Measurements from ENCODE around the gene TEKT5.
"Not testable (repeated sequence)": the region's sequence is repeated elsewhere in the genome, so short reads cannot be mapped to it uniquely, and the experiment has no call there.

TEKT5 gene

DNA sequence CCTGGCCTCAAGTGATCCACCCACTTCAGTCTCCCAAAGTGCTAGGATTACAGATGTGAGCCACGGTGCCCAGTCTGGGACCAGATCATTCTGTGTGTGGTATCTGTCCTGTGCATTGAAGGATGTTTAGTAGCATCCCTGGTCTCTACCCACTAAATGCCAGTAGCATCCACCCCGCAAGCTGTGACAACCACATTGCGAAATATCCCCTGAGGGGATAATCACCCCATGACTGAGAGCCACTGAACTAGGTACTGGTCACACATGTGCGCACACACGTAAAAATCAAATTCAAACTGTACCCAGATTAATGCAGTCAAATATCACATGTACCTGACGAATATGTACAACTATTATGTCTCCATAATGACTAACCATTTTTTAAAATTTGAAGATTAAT, 35.8 kb downstream of the TEKT5 start:
- no peak for DNase-seq (ENCODE audit: low spot score)

- DNase-seq (ENCODE audit: low spot score): no peak
Measured at GRCh38 chr16:10657925-10658324, 36.8 kb downstream of the TEKT5 start.

DNA sequence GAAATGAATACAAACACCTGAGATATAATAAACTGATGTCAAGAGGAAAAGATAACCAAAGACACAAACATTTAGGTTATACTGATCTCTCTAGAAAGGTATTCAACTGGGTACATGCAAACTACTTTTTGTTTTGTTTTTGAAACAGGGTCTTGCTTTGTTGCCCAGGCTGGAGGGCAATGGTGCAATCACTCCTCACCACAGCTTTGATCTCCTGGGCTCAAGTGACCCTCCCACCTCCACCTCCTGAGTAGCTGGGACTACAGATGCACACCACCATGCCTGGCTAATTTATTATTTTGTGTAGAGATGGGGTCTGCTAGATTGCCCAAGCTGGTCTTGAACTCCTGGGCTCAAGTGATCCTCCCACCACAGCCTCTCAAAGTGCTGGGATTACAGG, 38.1 kb downstream of the TEKT5 start:
- DNase-seq (ENCODE audit: low spot score): no peak

DNA sequence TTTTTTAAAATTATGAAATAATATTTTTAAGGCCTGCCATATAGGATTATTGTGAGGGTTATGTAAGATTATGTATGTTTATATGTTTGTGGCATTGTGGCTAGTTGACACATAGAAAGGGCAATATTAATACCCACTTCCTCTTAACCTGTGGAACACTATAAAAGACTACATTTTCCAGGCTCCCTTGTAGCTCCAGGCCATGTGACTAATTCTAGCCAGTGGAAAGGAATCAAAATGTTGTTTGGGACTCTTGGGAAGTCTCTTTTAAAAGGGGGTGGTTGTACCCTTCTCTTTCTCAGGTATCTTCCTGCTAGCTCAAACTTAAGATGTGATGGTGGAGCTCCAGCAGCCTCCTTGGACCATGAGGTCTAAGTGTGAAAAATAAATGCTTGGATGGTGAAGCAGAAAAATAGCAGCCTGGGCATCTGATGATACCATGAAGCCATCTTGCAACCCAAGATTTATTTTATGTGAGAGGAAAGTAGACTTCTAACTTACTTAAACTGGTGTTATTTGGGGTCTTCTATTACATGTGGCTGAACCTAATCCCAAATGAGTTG, 39.2 kb downstream of the TEKT5 start:
- no peak for DNase-seq (ENCODE audit: low spot score)

- DNase-seq (ENCODE audit: low spot score): no peak
Measured at GRCh38 chr16:10654592-10655414, 39.9 kb downstream of the TEKT5 start.

DNA sequence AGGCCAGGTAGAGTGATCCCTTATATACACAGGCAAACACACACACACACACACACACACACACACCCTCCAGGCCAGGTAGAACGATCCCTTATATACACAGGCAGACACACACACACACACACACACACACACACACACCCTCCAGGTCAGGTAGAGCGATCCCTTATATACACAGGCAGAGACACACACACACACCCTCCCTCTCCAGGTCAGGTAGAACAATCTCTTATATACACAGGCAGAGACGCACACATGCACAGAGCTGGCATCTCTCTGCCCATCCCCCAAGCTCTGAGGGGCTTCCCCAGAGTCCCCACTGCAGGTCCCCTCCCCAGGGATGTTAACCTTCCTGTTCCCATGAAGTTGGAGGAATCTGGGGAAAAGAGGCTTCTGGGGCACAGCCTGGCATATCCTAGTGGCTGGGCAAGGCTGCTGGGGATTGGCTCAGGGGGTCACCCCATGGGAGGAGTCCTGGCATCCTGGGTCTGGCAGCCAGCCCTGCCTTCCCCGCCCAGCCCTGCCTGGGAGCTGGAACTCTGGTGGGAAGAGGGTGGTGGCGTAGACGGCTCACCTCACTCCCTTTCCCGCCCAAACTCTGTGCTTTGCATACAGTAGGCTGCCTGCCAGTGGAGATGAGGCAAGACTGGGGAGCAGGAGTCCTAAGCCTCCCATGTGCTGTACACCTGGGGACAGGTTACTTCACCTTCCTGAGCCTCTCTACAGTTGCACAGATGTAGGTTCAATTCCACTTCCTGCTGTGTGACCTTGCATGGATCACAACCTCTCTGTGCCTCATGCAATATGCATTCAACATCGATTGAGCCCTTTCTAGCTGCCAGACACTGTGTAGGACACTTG, 41.8 kb downstream of the TEKT5 start:
- DNase-seq (ENCODE audit: low spot score): no peak

DNA sequence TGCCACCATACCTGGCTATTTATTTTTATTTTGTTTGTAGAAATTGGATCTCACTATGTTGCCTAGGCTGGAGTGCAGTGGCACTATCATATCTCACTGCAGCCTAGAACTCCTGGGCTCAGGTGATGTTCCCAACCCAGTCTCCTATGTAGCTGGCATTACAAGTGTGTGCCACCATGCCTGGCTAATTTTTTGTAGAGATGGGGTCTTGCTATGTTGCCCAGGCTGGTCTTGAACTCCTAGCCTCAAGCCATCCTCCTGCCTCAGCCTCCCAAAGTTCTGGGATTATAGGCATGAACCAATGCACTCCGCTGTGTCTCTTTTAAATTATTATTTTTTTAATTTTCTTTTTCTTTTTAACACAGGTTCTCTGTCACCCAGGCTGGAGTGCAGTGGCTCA, 45.6 kb downstream of the TEKT5 start:
- DNase-seq (ENCODE audit: low spot score): not testable (repeated sequence)

- DNase-seq (ENCODE audit: low spot score): no peak
Measured at GRCh38 chr16:10647721-10648296, 46.9 kb downstream of the TEKT5 start.

- DNase-seq (ENCODE audit: low spot score): no peak
Measured at GRCh38 chr16:10647264-10647720, 47.4 kb downstream of the TEKT5 start.

DNA sequence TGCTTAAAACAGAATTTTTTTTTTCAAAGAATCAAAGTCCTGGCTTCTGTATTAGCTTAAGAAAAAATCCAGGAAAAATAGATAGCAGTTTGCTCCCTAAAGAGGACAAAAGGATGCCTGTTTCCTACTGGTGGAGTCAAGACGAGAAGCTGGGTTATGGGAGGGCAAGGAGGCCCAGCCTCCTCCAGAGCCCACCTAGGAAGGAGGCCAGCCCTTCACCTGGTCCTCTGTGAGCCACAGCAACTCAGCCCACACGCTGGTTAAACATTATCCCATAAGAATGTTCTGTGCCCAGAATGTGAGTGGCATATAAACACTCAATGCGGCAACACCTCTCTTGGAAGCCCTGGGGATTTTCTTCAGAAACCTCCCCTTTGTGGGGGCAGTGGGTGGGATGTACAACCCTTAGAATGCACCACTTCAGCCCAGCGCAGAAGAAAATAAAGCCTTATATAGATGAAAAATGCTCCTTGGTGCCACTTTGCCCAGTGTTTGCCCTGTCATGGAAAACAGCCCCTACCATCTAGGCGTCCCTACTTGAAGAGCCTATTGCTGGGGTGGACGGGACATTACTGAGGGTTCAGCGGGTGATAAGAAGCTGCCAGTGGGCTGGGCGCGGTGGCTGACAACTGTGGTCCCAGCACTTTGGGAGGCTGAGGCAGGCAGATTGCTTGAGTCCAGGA, 48.0 kb downstream of the TEKT5 start:
- DNase-seq (ENCODE audit: low spot score): no peak

DNA sequence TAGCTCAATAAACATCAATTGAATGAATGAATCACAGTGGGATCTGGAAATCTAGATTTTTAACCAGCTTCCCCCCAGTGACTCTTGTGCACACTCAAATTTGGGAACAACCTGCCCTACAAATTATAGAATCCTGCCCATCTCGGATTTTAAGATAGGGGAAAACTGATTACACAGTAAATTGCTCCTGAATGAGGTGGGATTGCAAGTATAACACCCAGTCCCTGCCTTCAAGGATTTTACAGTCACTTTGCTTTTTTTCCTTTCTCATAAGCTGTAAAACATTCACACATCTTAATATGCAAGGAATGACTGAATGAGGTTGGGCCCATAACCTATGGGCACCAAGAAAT, 48.5 kb downstream of the TEKT5 start:
- no peak for DNase-seq (ENCODE audit: low spot score)

DNA sequence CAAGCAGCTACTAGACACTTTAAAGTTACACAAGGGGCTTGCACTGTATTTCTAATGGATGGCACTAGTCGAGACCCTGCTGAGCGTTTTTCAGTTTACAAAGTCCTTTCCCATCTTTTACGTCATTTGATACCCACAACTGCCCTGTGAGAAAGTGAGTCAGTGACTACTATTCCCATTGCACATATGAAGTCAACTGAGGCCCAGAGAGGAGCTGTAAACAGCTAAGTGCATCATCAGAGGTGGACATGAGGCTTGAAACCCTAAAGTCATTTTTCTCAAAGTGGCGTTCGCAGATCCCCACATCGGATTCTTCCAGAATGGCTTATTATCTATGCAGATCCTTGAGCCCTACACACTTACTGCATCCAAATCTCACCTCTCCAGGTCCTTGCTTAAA, 50.6 kb downstream of the TEKT5 start:
- DNase-seq (ENCODE audit: low spot score): no peak

- DNase-seq (ENCODE audit: low spot score): no peak
Measured at GRCh38 chr16:10642964-10643363, 51.8 kb downstream of the TEKT5 start.

DNA sequence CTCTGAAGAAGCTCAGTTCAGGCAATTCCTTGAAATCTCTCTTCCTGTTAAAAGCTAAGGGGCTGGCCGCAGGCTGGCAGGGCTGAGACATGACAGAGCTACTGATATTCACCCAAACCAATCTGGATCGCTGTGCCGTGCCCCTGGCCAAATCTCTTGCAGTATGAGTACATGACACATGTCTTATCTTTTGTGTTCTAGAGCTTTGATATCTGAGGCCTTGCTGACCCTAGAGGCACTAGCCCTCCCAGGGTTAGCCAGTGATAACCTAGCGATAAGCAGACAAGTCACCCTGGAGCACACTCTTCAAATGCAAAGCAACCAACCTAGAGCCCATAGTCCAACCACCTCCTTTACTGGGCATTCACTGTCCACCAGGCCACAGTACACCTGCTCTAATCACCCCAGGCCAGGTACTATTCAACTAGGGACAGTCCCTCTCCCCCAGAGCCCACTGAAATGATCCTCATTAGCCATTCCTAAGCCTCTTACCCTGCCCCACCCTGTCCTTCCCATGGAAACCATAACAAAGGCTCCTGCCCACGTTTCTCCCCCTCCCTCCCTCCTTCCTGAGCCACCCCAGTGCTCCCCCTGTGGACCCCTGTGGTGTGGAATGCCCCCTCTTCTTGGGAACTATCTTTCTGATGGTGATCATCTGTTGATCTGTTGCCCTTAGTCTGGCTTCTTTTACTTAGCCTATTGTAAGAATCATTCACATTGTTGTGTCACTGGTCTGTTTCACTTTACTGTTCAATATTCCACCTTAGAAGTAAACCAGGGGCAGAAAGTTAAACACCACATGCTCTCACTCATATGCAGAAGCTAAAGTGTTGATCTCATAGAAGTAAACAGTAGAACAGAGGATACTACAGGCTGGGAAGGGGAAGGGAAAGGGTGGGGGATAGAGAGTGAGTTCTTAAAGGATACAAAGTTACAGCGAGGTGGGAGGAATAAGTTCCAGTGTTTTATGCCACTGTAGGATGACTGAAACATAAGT, 52.5 kb downstream of the TEKT5 start:
- DNase-seq (ENCODE audit: low spot score): no peak

DNA sequence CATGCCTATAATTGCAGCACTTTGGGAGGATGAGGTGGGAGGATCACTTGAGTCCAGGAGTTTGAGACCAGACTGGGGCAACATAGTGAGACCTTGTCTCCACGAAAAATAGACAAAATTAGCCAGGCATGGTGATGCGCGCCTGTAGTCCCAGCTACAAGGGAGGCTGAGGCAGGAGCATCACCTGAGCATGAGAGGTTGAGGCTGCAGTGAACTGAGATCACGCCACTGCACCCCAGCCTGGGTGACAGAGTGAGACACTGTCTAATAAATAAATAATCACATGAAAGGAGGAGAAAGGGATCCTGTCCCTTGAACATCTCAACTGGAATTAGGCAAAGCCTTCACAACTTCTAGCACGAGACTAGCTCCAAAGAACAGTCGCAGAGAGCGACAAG, 53.2 kb downstream of the TEKT5 start:
- DNase-seq (ENCODE audit: low spot score): no peak

GRCh38 chr16:10640934-10641333, 53.8 kb downstream of the TEKT5 start:
- no peak for DNase-seq (ENCODE audit: low spot score)

DNA sequence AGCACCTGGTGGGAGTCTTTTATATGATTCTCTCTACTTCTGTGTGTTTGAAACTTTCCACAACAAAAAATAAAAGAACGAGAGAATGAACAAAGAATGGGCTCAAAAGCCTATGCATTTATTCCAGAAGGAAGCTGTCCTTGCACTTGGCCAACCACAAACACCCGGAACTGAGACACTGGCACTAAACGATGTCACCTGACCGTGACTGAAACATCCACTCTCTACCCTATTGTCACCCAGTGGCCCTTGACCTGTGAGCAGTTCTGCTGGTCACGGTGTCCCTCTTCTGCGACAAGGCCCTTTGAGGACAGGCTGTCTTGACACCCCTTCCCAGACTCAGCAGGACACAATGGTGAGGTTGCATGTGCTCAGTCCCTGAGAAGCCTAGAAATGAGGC, 56.6 kb downstream of the TEKT5 start:
- no peak for DNase-seq (ENCODE audit: low spot score)

GRCh38 chr16:10637337-10638037, 57.2 kb downstream of the TEKT5 start:
- DNase-seq (ENCODE audit: low spot score): no peak

- no peak for DNase-seq (ENCODE audit: low spot score)
Measured at GRCh38 chr16:10635365-10636021, 59.2 kb downstream of the TEKT5 start.

- DNase-seq (ENCODE audit: low spot score): not testable (repeated sequence)
Measured at GRCh38 chr16:10633429-10633828, 61.3 kb downstream of the TEKT5 start.
